Activated CD8-positive, alpha-beta memory T cell treated with anti-CD3 and anti-CD28 coated beads for 1 hour (primary cell): Measurements from ENCODE around the gene GARIN5B.

ENCODE experiments used
- DNase-seq, 2 donors: peaks; one replicate each; pipeline ENCODE4 v3.0.0-alpha.2; 2020; ENCODE audit warnings: low read depth in 1 of 2; ENCODE audit errors: extremely low read depth in 1 of 2

The GARIN5B gene

DNA sequence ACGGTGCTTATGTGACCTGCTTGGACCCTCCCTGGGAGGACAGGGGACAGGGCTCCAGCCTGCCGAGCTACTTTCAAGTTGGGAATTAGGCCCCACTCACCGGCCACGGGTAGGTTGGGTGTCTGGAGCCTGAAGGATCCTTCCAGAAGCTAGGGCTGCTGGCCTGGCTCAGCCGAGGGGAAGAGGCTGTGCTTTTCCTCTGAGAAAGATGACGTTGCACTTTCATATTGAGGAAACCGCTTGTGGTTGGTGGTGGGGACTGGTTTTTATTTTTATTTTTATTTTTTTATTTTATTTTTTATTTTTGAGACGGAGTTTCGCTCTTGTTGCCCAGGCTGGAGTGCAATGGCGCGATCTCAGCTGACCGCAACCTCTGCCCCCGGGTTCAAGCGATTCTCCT lies 37.9 kb downstream of the GARIN5B start, which contains the start of gene TMEM150B:
TMEM150B (minus strand) TSS at position 170 of the 400 bp plus-strand sequence. CDS start 4,305 bp downstream, outside the sequence.
- no peak for DNase-seq

DNA sequence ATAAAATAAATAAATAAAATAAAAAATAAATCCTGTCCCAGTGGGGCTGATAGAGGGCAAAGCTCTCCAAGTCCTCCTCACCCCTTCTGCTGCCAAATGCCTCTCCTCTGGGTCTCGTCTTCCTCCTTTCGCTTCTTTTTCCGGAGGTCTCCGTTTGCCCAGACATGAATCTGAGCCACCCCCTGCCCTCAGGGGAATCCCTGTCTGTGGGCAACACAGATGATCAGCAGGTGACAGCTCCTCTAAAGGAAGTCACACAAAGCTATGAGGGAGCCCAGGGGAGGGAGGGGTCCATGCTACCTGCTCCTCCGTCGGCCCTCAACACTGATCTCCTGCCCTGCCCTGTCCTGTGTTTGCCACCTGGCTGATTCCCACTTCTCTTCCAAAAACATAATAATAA lies 38.4 kb downstream of the GARIN5B start:
- DNase-seq = no peak

DNA sequence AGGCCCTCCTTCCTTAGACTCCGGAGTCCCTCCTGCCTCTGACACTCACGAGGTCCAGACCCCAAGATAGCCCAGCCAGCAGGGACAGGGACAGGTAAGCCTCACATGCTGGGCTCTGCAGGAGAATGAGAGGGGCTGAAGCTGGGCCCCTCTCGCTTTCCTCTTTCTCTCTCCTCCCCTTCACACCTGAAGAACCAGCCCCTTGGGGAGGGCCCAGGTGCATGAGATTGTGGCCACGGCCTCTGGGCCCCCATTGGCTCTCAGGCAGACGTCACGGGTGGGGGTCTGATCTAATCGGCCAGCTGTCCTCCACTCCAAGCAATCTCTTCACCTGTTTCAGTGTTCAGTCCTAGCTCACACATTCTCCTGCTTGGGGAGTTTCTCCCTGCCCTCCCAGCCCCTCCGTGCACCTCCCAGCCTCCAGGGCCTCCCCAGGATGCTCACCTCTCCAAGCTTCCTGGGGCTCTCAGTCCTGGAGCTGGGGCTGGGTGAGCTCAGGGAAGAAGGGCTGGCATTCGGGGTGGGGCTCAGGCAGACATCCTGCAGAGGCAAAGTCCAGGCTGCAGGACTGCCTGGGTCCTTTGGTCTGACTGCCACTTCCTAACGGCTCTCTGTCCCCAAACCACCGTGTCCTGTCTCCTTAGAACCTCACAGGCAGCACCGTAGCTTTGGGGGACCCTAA lies 40.7 kb downstream of the GARIN5B start:
- no peak for DNase-seq

DNA sequence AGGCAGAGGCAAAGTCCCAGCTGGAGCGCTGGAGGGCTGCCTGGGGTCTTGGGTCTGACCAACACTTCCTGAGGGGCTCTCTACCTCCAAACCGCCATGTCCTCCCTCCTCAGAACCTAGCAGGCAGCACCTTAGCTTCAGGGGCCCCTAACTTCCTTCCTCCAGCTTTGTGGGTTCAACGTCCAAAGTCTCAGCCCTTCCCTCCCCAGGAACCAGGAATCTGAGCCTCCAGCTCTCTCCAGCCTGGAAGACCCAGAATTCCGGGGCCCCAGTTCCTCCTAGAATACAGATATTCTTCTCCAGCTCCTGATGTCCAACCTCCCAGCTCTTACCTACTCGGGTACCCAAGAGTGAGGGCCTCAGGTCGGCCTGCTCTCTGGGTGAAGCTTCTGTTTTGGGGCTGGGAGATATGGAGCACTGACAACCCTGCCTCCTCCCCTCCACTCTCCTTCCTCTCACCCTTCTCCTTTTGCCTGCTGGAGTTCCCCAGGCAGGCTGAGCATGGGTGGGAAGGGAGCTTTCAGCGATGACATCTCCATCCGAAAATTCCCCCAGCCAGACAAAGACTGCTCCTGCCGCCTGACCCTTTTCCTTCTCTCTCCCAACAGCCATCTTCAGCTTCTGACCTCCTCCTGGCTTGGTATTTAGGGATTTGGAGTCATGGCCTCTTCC lies 41.5 kb downstream of the GARIN5B start:
- DNase-seq = no peak

DNA sequence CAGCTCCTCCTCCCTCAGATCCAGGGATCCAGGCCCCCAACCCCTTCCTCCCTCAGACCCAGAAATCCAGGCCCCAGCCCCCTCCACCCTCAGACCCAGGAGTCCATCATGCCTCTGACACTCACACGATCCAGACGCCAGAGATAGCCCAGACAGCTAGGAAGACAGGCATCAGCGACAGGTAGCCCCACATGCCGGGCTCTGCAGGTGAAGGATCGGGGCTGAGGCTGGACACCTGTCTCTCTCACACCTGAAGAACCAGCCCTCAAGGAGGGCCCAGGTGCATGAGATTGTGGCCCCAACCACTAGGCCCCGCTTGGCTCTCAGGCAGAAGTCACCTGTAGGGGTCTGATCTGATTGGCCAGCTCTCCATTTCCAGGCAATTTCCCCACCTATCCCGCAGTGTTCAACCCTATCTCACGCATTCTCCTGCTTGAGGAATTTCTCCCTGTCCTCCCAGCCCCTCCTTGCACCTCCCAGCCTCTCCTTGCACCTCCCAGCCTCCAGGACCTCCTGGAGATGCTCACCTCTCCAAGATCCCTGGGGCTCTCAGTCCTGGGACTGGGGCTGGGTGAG lies 42.1 kb downstream of the GARIN5B start:
- DNase-seq = no peak

DNA sequence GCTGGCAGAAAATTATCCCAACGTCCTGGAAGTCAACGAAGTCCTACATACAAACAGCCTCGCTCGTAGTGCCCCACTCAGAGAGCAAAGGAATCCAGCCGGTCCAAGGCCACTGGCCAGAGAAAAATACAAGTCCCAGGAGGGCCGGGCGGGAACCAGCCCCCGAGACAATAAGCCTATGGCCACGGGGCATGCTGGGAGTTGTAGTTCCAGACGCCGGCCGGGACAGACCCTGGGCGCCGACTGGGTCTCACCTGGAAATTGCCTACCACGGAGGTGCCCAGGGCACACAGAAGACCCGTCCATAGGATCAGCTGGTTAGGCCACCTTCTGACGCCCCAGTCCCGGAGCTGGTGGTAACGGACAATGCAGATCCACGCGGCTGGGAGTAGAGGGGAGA lies 43.3 kb downstream of the GARIN5B start:
- no peak for DNase-seq

DNA sequence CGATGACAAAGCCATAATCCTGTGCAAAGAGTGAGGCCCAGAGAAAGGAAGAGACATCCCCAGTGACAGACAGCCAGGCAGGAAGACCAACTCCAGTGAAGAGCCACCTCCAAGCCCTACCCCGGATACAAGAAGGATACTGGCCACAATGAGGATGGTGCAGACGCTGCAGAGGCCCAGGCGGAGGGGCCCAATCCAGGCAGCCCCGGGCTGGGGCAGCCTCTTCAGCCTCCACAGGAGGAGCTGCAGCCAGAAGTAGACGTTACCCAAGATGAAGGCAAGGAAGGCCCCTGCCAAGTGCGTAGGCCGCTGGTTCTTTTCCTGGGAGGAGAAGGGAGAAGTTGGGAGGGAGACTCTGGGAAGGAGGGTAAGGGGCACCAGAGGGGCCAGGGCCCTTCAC lies 46.4 kb downstream of the GARIN5B start:
- DNase-seq = no peak

DNA sequence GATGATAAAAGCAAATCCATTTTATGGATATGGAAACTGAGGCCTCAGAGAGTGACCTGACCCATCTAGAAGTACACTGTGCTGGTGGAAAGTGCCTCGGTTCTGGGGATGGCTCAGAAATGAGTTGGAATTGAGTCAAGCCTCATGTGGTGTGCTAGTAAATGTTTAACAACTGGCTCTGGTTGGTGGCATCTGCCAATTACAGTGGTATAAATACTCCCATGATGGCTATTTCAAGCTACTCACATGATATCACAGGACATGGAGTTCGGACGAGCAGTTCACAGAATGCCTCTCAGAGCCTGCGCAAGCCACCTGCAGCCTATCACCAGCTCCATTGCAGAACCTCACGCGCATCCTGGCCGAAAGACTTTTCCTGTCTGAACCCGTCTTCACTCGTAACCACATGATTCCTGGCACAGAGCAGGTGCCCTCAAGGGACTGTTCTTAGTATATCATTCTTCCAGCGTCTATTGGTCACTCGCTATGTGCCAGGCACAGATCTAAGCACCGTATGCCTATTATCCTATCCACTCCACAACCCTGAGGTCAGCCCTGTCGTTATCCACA lies 47.0 kb downstream of the GARIN5B start:
- no peak for DNase-seq

DNA sequence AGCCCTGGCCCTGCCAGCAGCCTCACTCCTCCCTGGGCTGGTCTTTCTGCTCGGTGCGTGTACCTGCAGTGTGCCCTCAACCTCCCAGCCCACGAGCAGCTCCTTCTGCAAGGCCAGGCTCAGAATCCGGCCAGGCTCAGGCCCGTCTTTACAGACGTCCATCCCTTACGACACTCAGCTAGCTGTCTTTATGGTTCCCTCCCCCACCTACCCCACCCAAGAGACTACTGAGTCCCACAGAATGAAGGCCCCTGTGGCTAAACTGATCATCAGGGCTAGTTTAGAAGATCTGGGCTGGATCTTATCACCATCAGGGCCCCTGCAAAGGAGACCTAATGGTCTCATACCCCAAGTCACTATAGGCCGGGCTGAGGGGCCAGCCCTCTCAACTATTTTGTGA lies 48.7 kb downstream of the GARIN5B start:
- DNase-seq = no peak

DNA sequence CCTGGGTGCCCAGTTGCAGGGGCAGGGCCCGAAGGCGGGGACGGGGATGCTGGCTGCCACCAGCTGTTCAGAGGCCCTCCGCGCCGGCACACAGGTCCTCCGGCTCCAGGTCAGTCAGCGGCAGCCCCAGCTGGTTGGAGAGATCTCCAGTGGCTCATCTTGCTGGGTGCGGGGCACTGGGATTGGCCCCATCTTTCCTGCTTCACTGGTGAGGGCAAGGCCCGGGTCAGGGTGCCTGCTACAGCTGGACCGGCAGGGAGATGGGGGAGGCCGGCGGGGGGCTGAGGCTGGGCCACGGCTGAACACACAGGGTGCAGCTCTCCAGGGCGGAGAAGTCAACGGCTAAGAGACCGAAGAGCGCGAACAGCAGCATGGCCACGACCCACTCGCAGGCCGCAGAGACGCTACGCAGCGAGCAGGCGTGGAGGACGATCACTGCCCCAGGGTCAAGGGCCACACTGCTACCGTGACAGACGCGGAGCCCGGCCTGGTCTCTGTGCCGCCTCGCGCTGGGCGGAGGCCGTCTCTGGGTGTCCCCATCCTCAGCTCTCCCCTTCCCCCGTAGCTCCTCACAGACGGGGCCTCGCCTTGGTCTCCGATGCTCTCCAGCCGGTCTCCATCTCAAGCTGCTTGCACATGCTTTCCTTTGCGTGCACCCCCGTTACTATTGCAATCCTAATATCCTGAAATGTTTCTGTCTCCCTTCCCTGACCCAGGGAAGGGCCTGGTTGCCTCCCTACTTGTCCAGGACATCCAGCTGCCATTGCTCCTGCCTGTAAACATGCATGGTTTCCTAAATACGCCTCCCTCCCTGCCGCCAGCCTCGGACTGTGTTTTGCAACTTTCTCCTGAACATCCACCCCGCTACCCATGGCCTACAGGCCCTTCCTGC lies 50.2 kb downstream of the GARIN5B start:
- DNase-seq = no peak

DNA sequence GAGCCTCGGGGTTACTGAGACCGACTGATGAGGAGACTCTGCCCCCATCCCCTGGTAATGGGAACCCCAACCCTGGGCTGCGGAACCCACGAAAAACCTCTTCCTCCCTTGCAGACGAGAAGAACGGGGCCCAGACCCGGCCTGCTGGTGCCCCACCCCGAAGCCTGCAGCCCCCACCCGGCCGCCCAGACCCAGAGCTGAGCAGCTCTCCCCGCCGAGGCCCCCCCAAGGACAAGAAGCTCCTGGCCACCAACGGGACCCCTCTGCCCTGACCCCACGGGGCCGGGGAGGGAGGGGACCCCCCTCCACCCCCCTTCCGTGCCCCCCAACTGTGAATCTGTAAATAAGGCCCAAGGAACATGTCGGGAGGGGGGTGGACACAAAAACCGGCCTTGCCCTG lies 51.3 kb downstream of the GARIN5B start:
- no peak for DNase-seq

DNA sequence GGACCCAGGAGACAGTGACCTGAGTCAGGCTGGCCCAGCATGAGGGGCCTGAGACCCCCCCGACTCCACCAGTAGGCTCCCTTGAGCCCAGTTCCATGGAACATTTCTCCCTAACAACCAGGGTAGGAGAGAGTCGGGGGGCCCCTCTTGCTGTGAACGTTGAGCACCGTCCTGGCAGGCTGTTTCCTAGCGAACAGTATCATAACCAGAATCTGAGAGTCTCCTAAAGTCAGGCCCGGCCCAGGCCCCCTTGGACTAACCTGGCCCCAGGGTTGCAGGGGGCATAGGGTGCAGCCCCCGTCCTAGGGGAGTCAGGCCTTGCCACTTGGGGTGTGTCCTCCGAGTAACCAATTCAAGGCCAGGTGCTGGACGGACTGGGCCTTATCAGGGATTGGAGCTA lies 51.7 kb downstream of the GARIN5B start:
- DNase-seq = no peak

DNA sequence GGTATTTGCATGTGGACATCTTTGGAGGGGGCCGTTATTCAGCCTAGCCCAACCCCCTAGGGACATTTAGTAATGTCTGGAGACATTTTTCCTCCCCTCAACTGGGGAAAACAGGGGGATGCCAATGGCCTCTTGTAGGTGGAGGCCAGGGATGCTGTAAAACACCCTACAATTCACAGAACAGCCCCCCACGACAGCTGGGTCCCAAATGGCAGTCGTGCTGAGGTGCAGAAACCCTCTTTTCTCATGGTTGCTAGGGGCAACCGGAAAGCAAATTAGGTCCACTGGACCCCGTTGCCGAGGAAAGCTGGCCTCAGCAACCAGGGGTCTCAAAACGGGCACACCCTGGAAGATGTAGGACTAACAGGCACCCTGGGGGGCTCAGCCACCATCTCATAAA lies 52.6 kb downstream of the GARIN5B start:
- DNase-seq = no peak

DNA sequence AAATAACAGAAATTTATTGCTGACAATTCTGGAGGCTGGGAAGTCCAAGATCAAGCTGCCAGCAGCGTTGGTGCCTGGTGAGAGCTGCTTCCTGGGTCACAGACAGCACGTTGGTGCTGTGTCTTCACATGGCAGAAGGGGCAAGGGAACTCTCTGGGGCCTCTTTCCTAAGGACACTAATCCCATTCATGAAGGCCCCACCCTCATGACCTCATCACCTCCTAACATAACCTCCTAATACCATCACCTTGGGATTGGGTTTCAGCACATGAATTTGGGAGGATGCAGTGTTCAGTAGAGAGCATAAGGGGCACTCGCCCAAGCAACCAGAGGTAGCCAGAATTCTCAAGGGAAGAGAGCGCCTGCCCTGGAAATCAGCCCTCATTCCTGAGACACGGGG lies 53.6 kb downstream of the GARIN5B start:
- DNase-seq = no peak

DNA sequence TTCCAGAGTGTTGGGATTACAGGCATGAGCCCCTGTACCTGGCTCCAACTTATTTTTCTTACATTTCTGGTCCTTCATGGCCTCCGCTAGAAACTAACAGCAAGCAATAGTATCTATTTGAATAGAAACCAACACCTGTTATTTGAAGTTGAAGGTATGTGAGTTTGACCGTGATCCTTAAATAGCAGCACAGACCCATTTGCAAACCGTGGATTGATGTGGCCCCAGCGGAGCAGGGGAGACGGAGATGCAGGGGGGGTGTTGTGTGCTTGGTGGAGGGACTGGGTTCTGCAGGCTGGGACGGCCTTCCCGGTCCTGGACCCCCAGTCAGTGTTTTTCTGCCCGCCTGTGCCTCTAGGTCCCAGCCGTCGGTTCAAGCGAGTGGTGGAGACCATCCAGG lies 54.8 kb downstream of the GARIN5B start:
- no peak for DNase-seq

DNA sequence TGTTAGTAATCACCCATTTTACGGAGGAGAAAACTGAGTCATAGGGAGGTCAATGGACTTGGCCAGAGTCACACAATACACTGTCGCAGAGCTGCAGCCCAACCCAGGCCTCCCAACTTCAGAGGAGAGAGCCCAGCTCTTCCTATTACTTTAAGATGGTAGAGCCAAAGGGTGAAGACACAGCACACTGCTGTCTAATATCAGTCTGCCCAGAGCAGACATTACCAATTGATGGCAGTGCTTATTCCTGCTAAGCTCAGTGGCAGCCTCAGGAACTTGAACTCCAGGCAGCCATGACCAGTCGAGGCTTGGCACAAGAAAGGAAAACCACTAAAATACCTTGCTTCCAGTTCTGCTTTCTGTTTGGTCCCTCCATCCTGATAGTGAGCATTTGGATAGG lies 56.3 kb downstream of the GARIN5B start:
- no peak for DNase-seq

DNA sequence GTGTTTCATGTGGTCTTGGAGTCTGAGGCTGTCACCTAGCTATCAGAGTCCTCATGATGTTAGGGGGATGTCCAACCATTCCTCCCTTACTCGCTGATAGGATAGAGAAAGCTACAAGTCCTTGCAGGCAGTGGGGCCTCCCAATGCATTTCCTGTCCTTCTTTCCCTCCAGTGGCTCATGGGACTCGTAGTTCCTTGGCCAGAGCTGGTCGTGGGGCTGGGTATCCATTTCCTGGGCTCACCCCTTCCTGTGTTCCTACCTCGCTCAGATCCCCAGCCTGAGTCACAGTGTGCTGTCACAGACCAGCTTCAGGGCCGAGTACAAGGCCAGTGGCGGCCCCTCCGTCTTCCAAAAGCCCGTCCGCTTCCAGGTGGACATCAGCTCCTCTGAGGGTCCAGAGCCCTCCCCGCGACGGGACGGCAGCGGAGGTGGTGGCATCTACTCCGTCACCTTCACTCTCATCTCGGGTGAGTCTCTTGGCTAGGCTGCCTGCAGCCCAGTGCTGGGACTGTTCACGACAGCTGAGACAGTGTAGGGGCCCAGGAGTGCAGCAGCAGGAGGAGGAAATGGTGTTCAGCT lies 57.0 kb downstream of the GARIN5B start:
- DNase-seq = no peak

DNA sequence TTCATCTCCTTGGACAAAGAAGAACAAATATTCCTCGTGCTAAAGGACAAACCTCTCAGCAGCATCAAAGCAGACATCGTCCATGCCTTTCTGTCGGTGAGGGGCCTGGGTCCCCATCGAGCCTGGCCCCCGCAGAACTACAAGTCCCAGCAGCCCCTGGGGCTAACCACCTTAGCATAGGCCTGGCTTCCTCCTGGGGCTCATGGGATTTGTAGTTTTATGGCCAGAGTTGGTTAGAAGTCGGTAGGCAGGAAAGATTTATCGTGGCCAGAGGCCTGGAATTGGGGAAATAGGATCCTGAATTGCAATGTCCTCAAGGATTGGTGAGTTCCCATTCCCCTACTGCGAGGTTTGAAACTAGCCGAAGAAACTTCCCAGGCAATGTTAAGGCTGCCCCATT lies 57.6 kb downstream of the GARIN5B start:
- DNase-seq = no peak

DNA sequence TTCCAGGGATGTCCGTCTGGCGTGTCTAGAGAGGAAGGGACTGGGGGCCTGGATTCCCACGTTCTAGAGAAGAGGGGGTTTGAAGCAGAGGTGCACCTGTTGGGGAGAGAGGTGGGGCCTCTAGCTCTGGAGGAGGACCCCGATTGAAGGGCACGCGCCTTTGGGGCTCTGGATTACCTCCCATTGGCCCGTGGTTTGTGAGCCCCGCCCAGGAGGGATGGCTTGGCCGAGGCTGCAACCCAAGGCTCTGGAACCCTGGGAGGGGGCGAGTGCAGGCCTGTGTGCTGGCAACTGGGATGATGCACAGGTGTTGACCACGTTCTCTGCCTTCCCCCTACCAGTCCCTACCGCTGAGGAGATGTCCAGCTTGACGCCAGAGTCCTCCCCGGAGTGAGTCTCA lies 58.1 kb downstream of the GARIN5B start:
- no peak for DNase-seq
